Prostate gland (tissue), 2 donors: Measurements from ENCODE around the gene MYO7B. TPM values are rescaled to one million over a fixed set of nuclear protein-coding genes. Genes with fewer than 3 reads are reported as not detected.

Experiments used
- DNase-seq: peaks from one replicate; pipeline ENCODE4 v3.0.0-alpha.2; 2019; ENCODE audit warnings: low spot score
- H3K27ac ChIP-seq, 2 donors: fragments of 200-600 bp; sonication (generic); 2 replicates each; pipeline ENCODE4 v1.5.1; 2017 to 2019
- H3K27me3 ChIP-seq: fragments of 200-600 bp; sonication (generic); replicated peaks from 2 replicates; pipeline ENCODE4 v1.5.1; 2019; ENCODE audit not compliant: insufficient read depth
- H3K36me3 ChIP-seq, 2 donors: fragments of 200-600 bp; sonication (generic); 1 replicate in 1 of 2; 2 replicates in 1 of 2; pipeline versions ENCODE4 v1.5.1 to v1.8.1; 2017 to 2019
- H3K4me1 ChIP-seq: fragments of 200-600 bp; sonication (generic); replicated peaks from 2 replicates; pipeline ENCODE4 v1.5.1; 2019
- H3K4me3 ChIP-seq, 2 donors: fragments of 200-600 bp; sonication (generic); 2 replicates each; pipeline ENCODE4 v1.5.1; 2017 to 2019
- H3K9me3 ChIP-seq: fragments of 200-600 bp; sonication (generic); 2 replicates; pipeline ENCODE4 v1.5.1; 2017
- POLR2A ChIP-seq: fragments of 450-650 bp; IDR thresholded peaks from one replicate; pipeline ENCODE4 v1.6.1; 2016; ENCODE audit warnings: antibody characterized with exemption, mild to moderate bottlenecking
- POLR2AphosphoS5 ChIP-seq: sonication (generic); formaldehyde crosslinking; IDR thresholded peaks from one replicate; pipeline ENCODE4 v1.6.1; 2017; ENCODE audit warnings: antibody characterized with exemption
- WGBS: methylation state at CpG from one replicate; pipeline ENCODE4 v1.1.5; 2018; 5-methylcytosine and 5-hydroxymethylcytosine counted together
- intact Hi-C: fragments of 100-400 bp; cut with DNase I; formaldehyde crosslinking; loops from one replicate; pipeline ENCODE4 v1.14.2; 2022
- total RNA-seq, 2 donors: library from RNA; depleted of rRNA; stranded (reverse); fragments of >200 nt; gene quantifications; one replicate each; pipeline ENCODE4 v1.1.0, GENCODE V29; 2016
- TF ChIP-seq, protein P1 (sequence below), 4 experiments: fragments of 200-600 bp in 2 of 4; fragments of 450-650 bp in 2 of 4; sonication (generic) in 2 of 4; IDR thresholded peaks; 1 replicate in 3 of 4; 2 replicates in 1 of 4; pipeline ENCODE4 v1.5.1; 2016 to 2019; ENCODE audit warnings: antibody characterized with exemption in 4 of 4, mild to moderate bottlenecking in 2 of 4, moderate library complexity in 2 of 4

MYO7B gene
- total RNA-seq, 2 donors from 2014 or later, result 1.4 TPM; not detected in 1

DNA sequence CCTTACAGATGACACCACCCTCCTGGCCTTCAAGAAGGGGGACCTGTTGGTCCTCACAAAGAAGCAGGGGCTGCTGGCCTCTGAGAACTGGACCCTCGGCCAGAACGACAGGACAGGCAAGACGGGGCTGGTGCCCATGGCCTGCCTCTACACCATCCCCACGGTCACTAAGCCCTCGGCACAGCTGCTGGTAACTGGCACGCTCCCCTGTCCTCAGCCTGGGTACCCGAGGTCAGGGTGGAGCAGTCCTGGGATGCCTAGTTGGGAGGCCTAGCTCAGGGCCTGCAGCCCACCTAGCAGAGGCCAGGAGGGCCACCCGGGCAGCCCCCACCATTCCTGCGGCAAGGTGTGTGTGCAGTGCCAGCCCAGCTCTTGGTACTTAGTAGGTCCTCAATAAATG, 94.2 kb downstream of the MYO7B start:
- TF ChIP-seq, protein P1, sequence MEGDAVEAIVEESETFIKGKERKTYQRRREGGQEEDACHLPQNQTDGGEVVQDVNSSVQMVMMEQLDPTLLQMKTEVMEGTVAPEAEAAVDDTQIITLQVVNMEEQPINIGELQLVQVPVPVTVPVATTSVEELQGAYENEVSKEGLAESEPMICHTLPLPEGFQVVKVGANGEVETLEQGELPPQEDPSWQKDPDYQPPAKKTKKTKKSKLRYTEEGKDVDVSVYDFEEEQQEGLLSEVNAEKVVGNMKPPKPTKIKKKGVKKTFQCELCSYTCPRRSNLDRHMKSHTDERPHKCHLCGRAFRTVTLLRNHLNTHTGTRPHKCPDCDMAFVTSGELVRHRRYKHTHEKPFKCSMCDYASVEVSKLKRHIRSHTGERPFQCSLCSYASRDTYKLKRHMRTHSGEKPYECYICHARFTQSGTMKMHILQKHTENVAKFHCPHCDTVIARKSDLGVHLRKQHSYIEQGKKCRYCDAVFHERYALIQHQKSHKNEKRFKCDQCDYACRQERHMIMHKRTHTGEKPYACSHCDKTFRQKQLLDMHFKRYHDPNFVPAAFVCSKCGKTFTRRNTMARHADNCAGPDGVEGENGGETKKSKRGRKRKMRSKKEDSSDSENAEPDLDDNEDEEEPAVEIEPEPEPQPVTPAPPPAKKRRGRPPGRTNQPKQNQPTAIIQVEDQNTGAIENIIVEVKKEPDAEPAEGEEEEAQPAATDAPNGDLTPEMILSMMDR (IDR thresholded peaks at IDR 0.05), result no peak
- H3K36me3 ChIP-seq, result no peaks in the 10 kb centered on the region
- H3K9me3 ChIP-seq, result no peaks in the 10 kb centered on the region
- no peaks in the 10 kb centered on the region for H3K27me3 ChIP-seq
- no peak for DNase-seq
- 88% methylated on average over 9 of the region's 9 CpGs for WGBS
- H3K4me3 ChIP-seq, result no peak overlapping the region
- no peak overlapping the region for H3K27ac ChIP-seq
- H3K4me1 ChIP-seq, result no peaks in the 10 kb centered on the region
- intact Hi-C loops, result no loop called here

DNA sequence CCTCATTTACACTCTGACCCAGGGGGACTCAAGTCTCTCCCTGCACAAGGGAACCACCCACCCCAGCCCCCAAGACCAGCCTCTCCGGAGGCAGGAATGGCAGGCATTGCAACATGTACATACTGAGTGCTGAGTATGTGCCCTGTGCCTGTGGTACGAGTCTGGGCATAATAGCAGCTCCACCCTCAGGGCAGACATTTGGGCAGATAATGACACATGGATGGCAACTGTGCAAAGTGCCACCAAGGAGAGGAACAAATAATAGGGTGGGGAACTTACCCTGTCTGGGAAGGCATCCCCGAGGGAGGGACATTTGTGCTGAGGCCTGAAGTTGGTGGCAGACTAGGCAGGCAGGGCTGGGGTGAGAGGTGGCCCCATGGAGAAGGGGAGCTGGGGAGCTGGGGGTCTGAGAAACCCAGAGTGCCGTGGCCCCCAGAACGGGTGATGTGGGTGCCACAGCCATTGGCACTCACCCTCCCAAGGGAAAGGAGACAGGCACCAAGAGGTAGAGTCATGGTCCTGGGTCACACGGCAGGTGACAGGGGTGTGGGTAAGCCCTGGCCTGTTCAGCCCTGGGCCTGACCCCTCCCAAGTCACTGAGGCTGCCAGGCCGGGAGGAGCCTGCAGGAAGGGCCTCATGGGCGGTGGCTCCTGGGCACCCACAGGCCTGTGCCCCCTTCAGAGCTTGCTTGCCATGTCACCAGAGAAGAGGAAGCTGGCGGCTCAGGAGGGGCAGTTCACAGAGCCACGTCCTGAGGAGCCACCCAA, 94.8 kb downstream of the MYO7B start:
- Histone ChIP-seq H3K9me3 (no peaks in the 10 kb centered on the region), H3K36me3 (no peaks in the 10 kb centered on the region), H3K27ac (no peak overlapping the region), H3K4me1 (no peaks in the 10 kb centered on the region), H3K27me3 (no peaks in the 10 kb centered on the region), H3K4me3 (no peak overlapping the region)
- TF ChIP-seq, protein P1 (IDR thresholded peaks at IDR 0.05), result no peak
- TF ChIP-seq POLR2A (no peak), POLR2AphosphoS5 (no peak)
- 68% methylated on average over 10 of the region's 10 CpGs for WGBS
- intact Hi-C loops, result no loop called here
- no peak for DNase-seq

DNA sequence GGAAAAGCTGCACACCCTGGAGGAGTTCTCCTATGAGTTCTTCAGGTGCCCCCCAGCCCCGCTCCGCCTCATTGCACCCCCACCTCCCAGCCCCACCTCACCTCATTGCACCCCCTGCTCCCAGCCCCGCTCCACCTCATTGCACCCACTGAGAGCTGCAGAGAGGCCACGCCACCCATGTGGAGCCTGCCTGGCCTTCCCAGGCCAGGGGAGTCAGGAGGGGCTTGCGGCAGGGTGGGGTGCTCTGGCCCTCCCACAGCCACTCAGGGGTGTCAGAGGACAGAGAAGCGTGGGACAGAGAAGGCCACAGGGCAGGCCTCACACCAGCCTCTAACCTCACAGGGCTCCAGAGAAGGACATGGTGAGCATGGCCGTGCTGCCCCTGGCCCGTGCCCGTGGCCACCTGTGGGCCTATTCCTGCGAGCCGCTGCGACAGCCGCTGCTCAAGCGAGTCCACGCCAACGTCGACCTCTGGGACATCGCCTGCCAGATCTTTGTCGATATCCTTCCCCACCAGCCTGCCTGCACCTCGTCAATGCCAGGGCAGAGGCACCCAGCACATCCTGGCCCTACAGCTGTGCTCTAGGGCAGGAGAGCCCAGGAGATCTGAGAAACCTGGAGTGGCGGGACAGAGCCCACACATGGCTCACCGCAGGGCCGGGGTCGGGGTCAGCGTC, 95.5 kb downstream of the MYO7B start:
- no peak overlapping the region for H3K4me3 ChIP-seq
- no peak for DNase-seq
- H3K27me3 ChIP-seq, result no peaks in the 10 kb centered on the region
- intact Hi-C loops, result no loop called here
- H3K36me3 ChIP-seq, result no peaks in the 10 kb centered on the region
- no peak overlapping the region for H3K27ac ChIP-seq
- H3K9me3 ChIP-seq, result no peaks in the 10 kb centered on the region
- TF ChIP-seq POLR2A (no peak), POLR2AphosphoS5 (no peak)
- TF ChIP-seq, protein P1 (IDR thresholded peaks at IDR 0.05), result no peak
- no peaks in the 10 kb centered on the region for H3K4me1 ChIP-seq
- 91% methylated on average over 24 of the region's 25 CpGs for WGBS

DNA sequence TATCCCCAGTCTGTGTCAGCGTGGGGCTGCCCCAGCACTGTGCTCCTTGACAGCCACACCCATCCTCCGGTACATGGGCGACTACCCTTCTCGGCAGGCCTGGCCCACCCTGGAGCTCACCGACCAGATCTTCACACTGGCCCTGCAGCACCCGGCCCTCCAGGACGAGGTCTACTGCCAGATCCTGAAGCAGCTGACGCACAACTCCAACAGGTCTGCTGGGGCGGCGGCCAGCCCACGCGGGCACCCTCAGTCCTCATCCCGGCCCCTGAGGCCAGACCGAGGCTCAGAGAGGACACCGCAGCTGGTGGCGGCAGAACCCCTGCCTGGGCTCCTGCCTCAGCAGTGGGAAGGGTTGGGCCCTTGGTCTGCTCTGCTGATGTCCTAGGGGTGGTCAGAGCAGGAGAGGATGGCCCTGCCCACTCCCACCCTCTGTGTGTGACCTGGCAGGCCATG, 96.1 kb downstream of the MYO7B start:
- intact Hi-C loops, result no loop called here
- Histone ChIP-seq H3K27me3 (no peaks in the 10 kb centered on the region), H3K4me3 (no peak overlapping the region), H3K27ac (no peak overlapping the region), H3K36me3 (no peaks in the 10 kb centered on the region), H3K9me3 (no peaks in the 10 kb centered on the region), H3K4me1 (no peaks in the 10 kb centered on the region)
- TF ChIP-seq POLR2AphosphoS5 (no peak), POLR2A (no peak)
- TF ChIP-seq, protein P1 (IDR thresholded peaks at IDR 0.05), result no peak
- no peak for DNase-seq
- WGBS, result 81% methylated on average over 10 of the region's 16 CpGs
